Measurements from ENCODE around the gene RANBP10.

RANBP10 gene

GRCh38 chr16:67780847-67781564 lies 25.4 kb downstream of the RANBP10 start:
- peak overlapping the region; percentile 69 for H3K9ac ChIP-seq (ENCODE audit: low read depth, low read length, poor library complexity, severe bottlenecking)
- H2AFZ ChIP-seq (ENCODE audit: low read length), result no peak overlapping the region
- H3K4me2 ChIP-seq (ENCODE audit: low read depth, low read length, poor library complexity, severe bottlenecking), result peak overlapping the region; percentile 69
- no peaks in the 10 kb centered on the region for H3K9me3 ChIP-seq (ENCODE audit: insufficient read depth, low read depth, low read length)
- H3K4me3 ChIP-seq (ENCODE audit: low read length, poor library complexity, severe bottlenecking), result peak overlapping the region; percentile 13
- TF ChIP-seq, protein P1, sequence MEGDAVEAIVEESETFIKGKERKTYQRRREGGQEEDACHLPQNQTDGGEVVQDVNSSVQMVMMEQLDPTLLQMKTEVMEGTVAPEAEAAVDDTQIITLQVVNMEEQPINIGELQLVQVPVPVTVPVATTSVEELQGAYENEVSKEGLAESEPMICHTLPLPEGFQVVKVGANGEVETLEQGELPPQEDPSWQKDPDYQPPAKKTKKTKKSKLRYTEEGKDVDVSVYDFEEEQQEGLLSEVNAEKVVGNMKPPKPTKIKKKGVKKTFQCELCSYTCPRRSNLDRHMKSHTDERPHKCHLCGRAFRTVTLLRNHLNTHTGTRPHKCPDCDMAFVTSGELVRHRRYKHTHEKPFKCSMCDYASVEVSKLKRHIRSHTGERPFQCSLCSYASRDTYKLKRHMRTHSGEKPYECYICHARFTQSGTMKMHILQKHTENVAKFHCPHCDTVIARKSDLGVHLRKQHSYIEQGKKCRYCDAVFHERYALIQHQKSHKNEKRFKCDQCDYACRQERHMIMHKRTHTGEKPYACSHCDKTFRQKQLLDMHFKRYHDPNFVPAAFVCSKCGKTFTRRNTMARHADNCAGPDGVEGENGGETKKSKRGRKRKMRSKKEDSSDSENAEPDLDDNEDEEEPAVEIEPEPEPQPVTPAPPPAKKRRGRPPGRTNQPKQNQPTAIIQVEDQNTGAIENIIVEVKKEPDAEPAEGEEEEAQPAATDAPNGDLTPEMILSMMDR (conservative IDR thresholded peaks at IDR 0.05; ENCODE audit: low read length), result no peak
- no peak for TF ChIP-seq EZH2phosphoT487 (IDR thresholded peaks at IDR 0.05; ENCODE audit: borderline replicate concordance)
- no peaks in the 10 kb centered on the region for H3K27me3 ChIP-seq (ENCODE audit: insufficient read depth, low read length, poor library complexity, severe bottlenecking)
- peaks cover 60% of the 10 kb centered on the region for H3K79me2 ChIP-seq (ENCODE audit: insufficient read depth, low read length)
- no peaks in the 10 kb centered on the region for H3K9me2 ChIP-seq (replicated peaks; ENCODE audit: low read depth, low read length)
- peaks cover 3% of the 10 kb centered on the region; the same call in 1 of the 2 replicates for H3F3A ChIP-seq (ENCODE audit: low read depth)
- H3K36me3 ChIP-seq (ENCODE audit: insufficient read depth, low read length), result peaks cover 10% of the 10 kb centered on the region; the same call in 1 of the 2 replicates
- H3K4me1 ChIP-seq (ENCODE audit: insufficient read depth, low read length, poor library complexity, severe bottlenecking), result peaks cover 42% of the 10 kb centered on the region
- peaks cover 4% of the 10 kb centered on the region for H4K20me1 ChIP-seq (ENCODE audit: insufficient read depth, low read length, poor library complexity, severe bottlenecking)

- peaks cover 66% of the 10 kb centered on the region for H3K79me2 ChIP-seq (ENCODE audit: insufficient read depth, low read length)
- H3K9me2 ChIP-seq (replicated peaks; ENCODE audit: low read depth, low read length), result no peaks in the 10 kb centered on the region
- no peaks in the 10 kb centered on the region for H3K9me3 ChIP-seq (ENCODE audit: insufficient read depth, low read depth, low read length)
- peaks cover 3% of the 10 kb centered on the region; the same call in 1 of the 2 replicates for H3F3A ChIP-seq (ENCODE audit: low read depth)
- peaks cover 15% of the 10 kb centered on the region; the same call in 1 of the 2 replicates for H3K36me3 ChIP-seq (ENCODE audit: insufficient read depth, low read length)
- H3K4me3 ChIP-seq (ENCODE audit: low read length, poor library complexity, severe bottlenecking), result no peak overlapping the region
- no peak for TF ChIP-seq EZH2phosphoT487 (IDR thresholded peaks at IDR 0.05; ENCODE audit: borderline replicate concordance)
- TF ChIP-seq, protein P1 (conservative IDR thresholded peaks at IDR 0.05; ENCODE audit: low read length), result no peak
- H3K9ac ChIP-seq (ENCODE audit: low read depth, low read length, poor library complexity, severe bottlenecking), result peak overlapping the region; percentile 35
- no peaks in the 10 kb centered on the region for H3K27me3 ChIP-seq (ENCODE audit: insufficient read depth, low read length, poor library complexity, severe bottlenecking)
- peaks cover 8% of the 10 kb centered on the region for H4K20me1 ChIP-seq (ENCODE audit: insufficient read depth, low read length, poor library complexity, severe bottlenecking)
- H2AFZ ChIP-seq (ENCODE audit: low read length), result no peak overlapping the region
- peak overlapping the region; percentile 16 for H3K4me2 ChIP-seq (ENCODE audit: low read depth, low read length, poor library complexity, severe bottlenecking)
- H3K4me1 ChIP-seq (ENCODE audit: insufficient read depth, low read length, poor library complexity, severe bottlenecking), result peaks cover 42% of the 10 kb centered on the region
Measured at GRCh38 chr16:67779256-67780014, 26.9 kb downstream of the RANBP10 start.

DNA sequence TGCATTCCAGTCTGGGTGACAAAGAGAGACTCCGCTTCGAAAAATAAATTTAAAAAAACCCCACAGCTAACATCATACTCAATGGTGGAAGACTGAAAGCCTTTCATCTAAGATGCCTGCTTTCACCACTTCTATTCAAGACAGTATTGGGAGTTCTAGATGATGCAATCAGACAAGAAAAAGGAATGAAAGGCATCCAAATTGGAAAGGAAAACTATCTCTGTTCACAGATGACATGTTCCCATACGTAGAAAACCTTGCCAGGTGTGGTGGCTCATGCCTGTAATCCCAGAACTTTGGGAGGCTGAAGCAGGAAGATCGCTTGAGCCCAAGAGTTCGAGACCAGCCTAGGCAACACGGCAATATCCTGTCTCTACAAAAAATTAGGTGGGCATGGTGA lies 31.1 kb downstream of the RANBP10 start:
- Histone ChIP-seq H3K9ac (ENCODE audit: low read depth, low read length, poor library complexity, severe bottlenecking) (no peak overlapping the region), H2AFZ (ENCODE audit: low read length) (no peak overlapping the region), H4K20me1 (ENCODE audit: insufficient read depth, low read length, poor library complexity, severe bottlenecking) (peaks cover 12% of the 10 kb centered on the region), H3K27me3 (ENCODE audit: insufficient read depth, low read length, poor library complexity, severe bottlenecking) (no peaks in the 10 kb centered on the region), H3K79me2 (ENCODE audit: insufficient read depth, low read length) (peaks cover 60% of the 10 kb centered on the region), H3K9me2 (replicated peaks; ENCODE audit: low read depth, low read length) (no peaks in the 10 kb centered on the region), H3K36me3 (ENCODE audit: insufficient read depth, low read length) (peaks cover 27% of the 10 kb centered on the region; the same call in 1 of the 2 replicates), H3K4me2 (ENCODE audit: low read depth, low read length, poor library complexity, severe bottlenecking) (no peak overlapping the region), H3K4me1 (ENCODE audit: insufficient read depth, low read length, poor library complexity, severe bottlenecking) (peaks cover 13% of the 10 kb centered on the region), H3K9me3 (ENCODE audit: insufficient read depth, low read depth, low read length) (no peaks in the 10 kb centered on the region), H3F3A (ENCODE audit: low read depth) (no peaks in the 10 kb centered on the region), H3K4me3 (ENCODE audit: low read length, poor library complexity, severe bottlenecking) (no peak overlapping the region)
- TF ChIP-seq EZH2phosphoT487 (IDR thresholded peaks at IDR 0.05; ENCODE audit: borderline replicate concordance), result no peak
- TF ChIP-seq, protein P1 (conservative IDR thresholded peaks at IDR 0.05; ENCODE audit: low read length), result no peak

Data from Loucy (cell line).